ENCODE results near the gene NOP9. TPM values are rescaled to one million over a fixed set of nuclear protein-coding genes. Genes with fewer than 3 reads are reported as not detected.

NOP9 gene
- total RNA-seq, 1 experiment from 2014 or later = 25.3 TPM

DNA sequence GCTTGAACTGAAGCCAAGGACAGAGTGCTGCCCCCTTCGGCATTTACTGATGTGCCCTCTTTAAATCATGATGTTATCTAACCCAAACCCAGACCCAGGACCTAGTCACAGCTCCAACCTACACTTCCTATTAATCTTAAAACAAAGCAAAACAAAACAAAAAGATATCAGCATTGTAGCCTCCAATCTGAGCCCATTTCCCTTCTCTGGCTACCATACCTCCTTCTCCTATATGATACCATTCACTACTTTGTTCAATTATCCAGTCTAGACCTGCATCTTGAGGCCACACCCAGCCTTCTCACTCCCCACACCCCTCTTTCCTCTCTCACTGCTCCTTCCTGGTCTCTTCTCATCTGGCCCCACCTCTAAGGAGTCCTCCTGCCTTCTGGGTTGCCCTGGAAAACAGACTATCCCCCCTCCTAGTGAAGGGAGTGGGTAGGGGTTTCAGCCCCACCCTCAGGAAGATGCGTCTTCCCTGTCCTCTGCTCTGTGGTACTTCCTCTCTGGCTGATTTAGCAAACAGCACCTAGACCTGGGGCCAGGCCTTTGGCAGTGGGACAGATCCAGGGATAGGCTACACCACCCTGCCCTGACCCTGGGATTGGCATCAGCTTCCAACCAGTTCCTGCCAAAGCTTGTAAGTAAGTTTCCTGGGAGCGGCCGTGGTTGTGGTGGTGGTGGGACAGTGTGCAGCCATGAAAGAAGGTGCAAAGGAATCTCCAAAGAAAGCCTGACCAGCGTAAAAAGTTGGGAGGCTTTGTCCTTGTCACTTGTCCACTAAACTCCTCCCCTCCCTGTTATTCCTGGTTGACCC is 14.9 kb downstream of the NOP9 start:
- ChIA-PET POLR2A (no interaction called here), CTCF (no interaction called here)
- ATAC-seq = no peak
- no peak for TF ChIP-seq CTCF (IDR thresholded peaks at IDR 0.05)
- TF ChIP-seq TCF7L2 (IDR thresholded peaks at IDR 0.05; ENCODE audit: low read depth, low read length) = no peak
- TF ChIP-seq SIN3A (IDR thresholded peaks at IDR 0.05; ENCODE audit: borderline replicate concordance, insufficient read depth, low read depth, low read length) = no peak
- TF ChIP-seq REST (IDR thresholded peaks at IDR 0.05; ENCODE audit: insufficient read depth in 1 of 2, low read depth in 2 of 2, low read length in 1 of 2) = no peak
- no peak for TF ChIP-seq POLR2AphosphoS5 (IDR thresholded peaks at IDR 0.05; ENCODE audit: low read depth, low read length)
- in situ Hi-C loops (cut with HindIII; ENCODE audit: low pct_unique_long_range_greater_than_20kb, low sequenced_read_pairs) = no loop called here
- no peak overlapping the region for H3K4me3 ChIP-seq (ENCODE audit: low read depth in 2 of 2, low read length in 2 of 2)
- intact Hi-C loops (cut with micrococcal nuclease; ENCODE audit: unreplicated experiment) = no loop called here
- DNase-seq (ENCODE audit: low read depth, low spot score) = no peak
- BruUV-seq (replicated peaks) = TSS peak; percentile 28
- no peaks in the 10 kb centered on the region for H3K4me1 ChIP-seq (ENCODE audit: control insufficient read depth, insufficient read depth, low read length)
- no peak overlapping the region for H3K27ac ChIP-seq (ENCODE audit: low read length)
- H3K9me3 ChIP-seq (ENCODE audit: control insufficient read depth, insufficient read depth, low read depth, low read length) = no peaks in the 10 kb centered on the region
- no peaks in the 10 kb centered on the region for H3K27me3 ChIP-seq (ENCODE audit: control insufficient read depth, insufficient read depth, low read length)
- no peaks in the 10 kb centered on the region for H3K36me3 ChIP-seq (ENCODE audit: control insufficient read depth, insufficient read depth, low read length)

DNA sequence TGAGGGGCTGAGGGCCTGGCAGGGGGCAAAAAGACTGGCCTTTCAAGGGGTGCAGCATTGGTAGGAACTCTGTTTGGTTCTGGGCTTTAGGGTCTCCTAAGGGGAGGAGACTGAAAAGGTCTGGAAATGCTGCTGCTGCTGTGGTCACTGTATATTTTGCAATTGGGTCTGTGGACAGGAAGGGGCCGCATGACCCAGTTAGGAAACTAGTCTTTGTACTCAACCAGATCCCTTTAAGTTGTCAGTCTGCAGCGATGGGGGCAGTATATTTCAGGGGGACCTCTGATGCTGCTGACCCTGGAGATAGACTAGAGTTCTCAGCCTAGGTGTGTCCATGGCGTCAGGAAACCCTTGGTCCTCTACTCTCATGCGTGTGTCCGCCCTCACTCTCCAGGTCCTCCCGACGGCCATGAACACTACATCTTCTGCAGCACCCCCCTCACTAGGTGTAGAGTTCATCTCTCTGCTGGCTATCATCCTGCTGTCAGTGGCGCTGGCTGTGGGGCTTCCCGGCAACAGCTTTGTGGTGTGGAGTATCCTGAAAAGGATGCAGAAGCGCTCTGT is 15.7 kb downstream of the NOP9 start:
- intact Hi-C loops (cut with micrococcal nuclease; ENCODE audit: unreplicated experiment) (no loop called here), in situ Hi-C loops (cut with HindIII; ENCODE audit: low pct_unique_long_range_greater_than_20kb, low sequenced_read_pairs) (no loop called here)
- ATAC-seq (0 out of 2 replicates have a peak, but pooled peaks have one; percentile 13), DNase-seq (ENCODE audit: low read depth, low spot score) (no peak)
- Histone ChIP-seq H3K4me3 (ENCODE audit: low read depth in 2 of 2, low read length in 2 of 2) (no peak overlapping the region), H3K9me3 (ENCODE audit: control insufficient read depth, insufficient read depth, low read depth, low read length) (no peaks in the 10 kb centered on the region), H3K36me3 (ENCODE audit: control insufficient read depth, insufficient read depth, low read length) (no peaks in the 10 kb centered on the region), H3K4me1 (ENCODE audit: control insufficient read depth, insufficient read depth, low read length) (no peaks in the 10 kb centered on the region), H3K27me3 (ENCODE audit: control insufficient read depth, insufficient read depth, low read length) (no peaks in the 10 kb centered on the region), H3K27ac (ENCODE audit: low read length) (no peak overlapping the region)
- CTCF ChIA-PET = no interaction called here
- POLR2A ChIA-PET = interaction anchor here (0.5 kb wide), 1 partner anchor 87 kb away, joined by 4 read pairs; no protein-coding TSS in a partner anchor
- TF ChIP-seq REST (IDR thresholded peaks at IDR 0.05; ENCODE audit: insufficient read depth in 1 of 2, low read depth in 2 of 2, low read length in 1 of 2) (no peak), POLR2AphosphoS5 (IDR thresholded peaks at IDR 0.05; ENCODE audit: low read depth, low read length) (no peak), TCF7L2 (IDR thresholded peaks at IDR 0.05; ENCODE audit: low read depth, low read length) (no peak), SIN3A (IDR thresholded peaks at IDR 0.05; ENCODE audit: borderline replicate concordance, insufficient read depth, low read depth, low read length) (no peak)
- no TSS peak for BruUV-seq (replicated peaks)
